HepG2 (cell line): ENCODE data around the gene CAMTA1.

Source experiments
- LCORL ChIP-seq, 2 experiments: fragments of 450-650 bp in 1 of 2; sonication (generic) in 1 of 2; formaldehyde crosslinking in 1 of 2; IDR thresholded peaks; 2 replicates each; pipeline versions ENCODE4 v1.5.0 to v1.6.1; 2017 to 2020; ENCODE audit warnings: antibody characterized with exemption in 1 of 2, missing genetic modification reagents in 1 of 2
- MXI1 ChIP-seq: IDR thresholded peaks from 3 replicates; pipeline ENCODE4 v1.6.1; 2012; ENCODE audit warnings: low read depth, low read length, inconsistent platforms, borderline replicate concordance
- POLR2AphosphoS5 ChIP-seq: IDR thresholded peaks from 2 replicates; pipeline ENCODE4 v1.6.1; 2012; ENCODE audit warnings: low read depth, low read length
- ZNF207 ChIP-seq: fragments of 450-650 bp; IDR thresholded peaks from 2 replicates; pipeline ENCODE4 v1.6.1; 2016; ENCODE audit warnings: antibody characterized with exemption, borderline replicate concordance
- TF ChIP-seq, protein P1 (sequence below): sonication (generic); formaldehyde crosslinking; conservative IDR thresholded peaks from 2 replicates; pipeline ENCODE4 v1.8.0; 2022; ENCODE audit warnings: mild to moderate bottlenecking, moderate library complexity, missing genetic modification reagents

- TF ChIP-seq MXI1 (no peak), ZNF207 (no peak), POLR2AphosphoS5 (no peak), LCORL (IDR thresholded peaks at IDR 0.05) (no peak), LCORL (CRISPR knock-in tag; IDR thresholded peaks at IDR 0.05) (no peak)
- TF ChIP-seq, protein P1, sequence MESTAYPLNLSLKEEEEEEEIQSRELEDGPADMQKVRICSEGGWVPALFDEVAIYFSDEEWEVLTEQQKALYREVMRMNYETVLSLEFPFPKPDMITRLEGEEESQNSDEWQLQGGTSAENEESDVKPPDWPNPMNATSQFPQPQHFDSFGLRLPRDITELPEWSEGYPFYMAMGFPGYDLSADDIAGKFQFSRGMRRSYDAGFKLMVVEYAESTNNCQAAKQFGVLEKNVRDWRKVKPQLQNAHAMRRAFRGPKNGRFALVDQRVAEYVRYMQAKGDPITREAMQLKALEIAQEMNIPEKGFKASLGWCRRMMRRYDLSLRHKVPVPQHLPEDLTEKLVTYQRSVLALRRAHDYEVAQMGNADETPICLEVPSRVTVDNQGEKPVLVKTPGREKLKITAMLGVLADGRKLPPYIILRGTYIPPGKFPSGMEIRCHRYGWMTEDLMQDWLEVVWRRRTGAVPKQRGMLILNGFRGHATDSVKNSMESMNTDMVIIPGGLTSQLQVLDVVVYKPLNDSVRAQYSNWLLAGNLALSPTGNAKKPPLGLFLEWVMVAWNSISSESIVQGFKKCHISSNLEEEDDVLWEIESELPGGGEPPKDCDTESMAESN (CRISPR knock-in tag): no peak
These were observed 26.3 kb downstream of the CAMTA1 start for GRCh38 chr1:6811583-6811982.
